IMR-90 (cell line): ENCODE data around the gene PCDHB10.

Experiments used
- BHLHE40 ChIP-seq: fragments of 150-350 bp; IDR thresholded peaks from 2 replicates; pipeline ENCODE4 v1.6.1; 2016; ENCODE audit warnings: mild to moderate bottlenecking, low read depth, low read length
- CEBPB ChIP-seq: IDR thresholded peaks from 2 replicates; pipeline ENCODE4 v1.6.1; 2012; ENCODE audit warnings: low read depth, low read length, improper control_type of control experiment
- CTCF ChIP-seq: conservative IDR thresholded peaks from 2 replicates; pipeline ENCODE4 v1.5.1; 2012; ENCODE audit warnings: mild to moderate bottlenecking, low read depth, low read length, improper control_type of control experiment
- FOS ChIP-seq: fragments of 150-350 bp; IDR thresholded peaks from 2 replicates; pipeline ENCODE4 v1.6.1; 2016; ENCODE audit warnings: low read depth, low read length
- MAFK ChIP-seq: IDR thresholded peaks from 2 replicates; pipeline ENCODE4 v1.6.1; 2012; ENCODE audit warnings: low read depth, low read length, improper control_type of control experiment
- MAZ ChIP-seq: IDR thresholded peaks from 2 replicates; pipeline ENCODE4 v1.6.1; 2012; ENCODE audit warnings: low read depth, mild to moderate bottlenecking, low read length, improper control_type of control experiment, moderate library complexity, borderline replicate concordance
- MXI1 ChIP-seq: IDR thresholded peaks from 2 replicates; pipeline ENCODE4 v1.6.1; 2012; ENCODE audit warnings: low read depth, mild to moderate bottlenecking, low read length, moderate library complexity, borderline replicate concordance
- POLR2A ChIP-seq: IDR thresholded peaks from 2 replicates; pipeline ENCODE4 v1.6.1; 2012; ENCODE audit warnings: mild to moderate bottlenecking, low read depth, low read length
- RAD21 ChIP-seq: IDR thresholded peaks from 2 replicates; pipeline ENCODE4 v1.6.1; 2012; ENCODE audit warnings: low read length, improper control_type of control experiment
- RFX5 ChIP-seq: IDR thresholded peaks from 2 replicates; pipeline ENCODE4 v1.8.0; 2012; ENCODE audit warnings: low read depth, mild to moderate bottlenecking, low read length, moderate library complexity
- TF ChIP-seq, protein P1 (sequence below): fragments of 150-350 bp; IDR thresholded peaks from 2 replicates; pipeline ENCODE4 v1.6.1; 2017; ENCODE audit warnings: mild to moderate bottlenecking, antibody characterized with exemption, low read length, low read depth

- TF ChIP-seq CTCF (no peak), POLR2A (no peak), MXI1 (no peak), CEBPB (no peak), RAD21 (no peak), BHLHE40 (no peak), MAFK (no peak), FOS (no peak), MAZ (no peak), RFX5 (no peak)
- TF ChIP-seq, protein P1, sequence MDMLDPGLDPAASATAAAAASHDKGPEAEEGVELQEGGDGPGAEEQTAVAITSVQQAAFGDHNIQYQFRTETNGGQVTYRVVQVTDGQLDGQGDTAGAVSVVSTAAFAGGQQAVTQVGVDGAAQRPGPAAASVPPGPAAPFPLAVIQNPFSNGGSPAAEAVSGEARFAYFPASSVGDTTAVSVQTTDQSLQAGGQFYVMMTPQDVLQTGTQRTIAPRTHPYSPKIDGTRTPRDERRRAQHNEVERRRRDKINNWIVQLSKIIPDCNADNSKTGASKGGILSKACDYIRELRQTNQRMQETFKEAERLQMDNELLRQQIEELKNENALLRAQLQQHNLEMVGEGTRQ: no peak
Observed at GRCh38 chr5:141150993-141151325, 41.2 kb upstream of the PCDHB10 start.
